ENCODE measurements around the gene KLF7.

GRCh38 chr2:207167099-207167923, 1.6 kb upstream of the KLF7 start:
- TF ChIP-seq REST (IDR thresholded peaks at IDR 0.05; ENCODE audit: low read depth): no peak
- no peak for TF ChIP-seq TAF1 (IDR thresholded peaks at IDR 0.05; ENCODE audit: low read depth)
- TF ChIP-seq EP300 (IDR thresholded peaks at IDR 0.05; ENCODE audit: borderline replicate concordance): no peak
- no peak for TF ChIP-seq FOXM1 (IDR thresholded peaks at IDR 0.05; ENCODE audit: borderline replicate concordance, low read depth)
- TF ChIP-seq CEBPB (IDR thresholded peaks at IDR 0.05): no peak
- no peak for TF ChIP-seq NFIC (IDR thresholded peaks at IDR 0.05)
- no peak for TF ChIP-seq EGR1 (IDR thresholded peaks at IDR 0.05)
- no peak for TF ChIP-seq MAX (IDR thresholded peaks at IDR 0.05)
- TF ChIP-seq CREB1 (IDR thresholded peaks at IDR 0.05; ENCODE audit: low read depth): no peak
- no peak for TF ChIP-seq TEAD4 (IDR thresholded peaks at IDR 0.05)
- no peak for TF ChIP-seq YY1 (IDR thresholded peaks at IDR 0.05; ENCODE audit: low read depth)
- no peak for TF ChIP-seq RAD21 (IDR thresholded peaks at IDR 0.05; ENCODE audit: low read depth)

All from Ishikawa (cell line).